ENCODE results near the gene SHMT2.

SHMT2 gene

GRCh38 chr12:57229634-57230380 is at the start of gene SHMT2:
TSS of gene SHMT2 (plus strand) at chr12:57229711. CDS start at chr12:57229779, 68 bp downstream.
- peak; percentile 95 for DNase-seq

- no peak for DNase-seq
Measured at GRCh38 chr12:57180321-57180989, 49.1 kb upstream of the SHMT2 start.

- DNase-seq = no peak
Measured at GRCh38 chr12:57181072-57181471, 48.4 kb upstream of the SHMT2 start.

GRCh38 chr12:57181561-57182155 is 47.9 kb upstream of the SHMT2 start:
- no peak for DNase-seq

GRCh38 chr12:57182918-57183575 is 46.5 kb upstream of the SHMT2 start:
- peak; percentile 57 for DNase-seq

- no peak for DNase-seq
Measured at GRCh38 chr12:57183939-57184725, 45.4 kb upstream of the SHMT2 start.

- DNase-seq = no peak
Measured at GRCh38 chr12:57185403-57185802, 44.1 kb upstream of the SHMT2 start.

- no peak for DNase-seq
Measured at GRCh38 chr12:57185906-57186508, 43.5 kb upstream of the SHMT2 start.

GRCh38 chr12:57187222-57188089 is 42.1 kb upstream of the SHMT2 start:
- DNase-seq = no peak

GRCh38 chr12:57188090-57188425 is 41.5 kb upstream of the SHMT2 start:
- DNase-seq = no peak

GRCh38 chr12:57190037-57190436 is 39.5 kb upstream of the SHMT2 start:
- DNase-seq = no peak

- no peak for DNase-seq
Measured at GRCh38 chr12:57190821-57191220, 38.7 kb upstream of the SHMT2 start.

- no peak for DNase-seq
Measured at GRCh38 chr12:57191410-57191809, 38.1 kb upstream of the SHMT2 start.

GRCh38 chr12:57192920-57193319 is 36.6 kb upstream of the SHMT2 start:
- DNase-seq = no peak

GRCh38 chr12:57193706-57194245 is 35.7 kb upstream of the SHMT2 start:
- no peak for DNase-seq

GRCh38 chr12:57194253-57194652 is 35.3 kb upstream of the SHMT2 start:
- DNase-seq = no peak

- DNase-seq = no peak
Measured at GRCh38 chr12:57195186-57195585, 34.3 kb upstream of the SHMT2 start.

GRCh38 chr12:57195611-57196371 is 33.7 kb upstream of the SHMT2 start:
- no peak for DNase-seq

GRCh38 chr12:57196439-57196838 is 33.1 kb upstream of the SHMT2 start:
- no peak for DNase-seq

- no peak for DNase-seq
Measured at GRCh38 chr12:57196956-57197355, 32.6 kb upstream of the SHMT2 start.
